CD4-positive, alpha-beta T cell treated with Interleukin-10 for 1 hour (primary cell): Measurements from ENCODE around the gene AP3B1.
A peak's percentile ranks its signal among the peaks of the same experiment; 100 is the strongest.

Source experiments
- DNase-seq: peaks from one replicate; pipeline ENCODE4 v3.0.0-alpha.2; 2020

AP3B1 gene

GRCh38 chr5:78287833-78288232 lies 6.7 kb downstream of the AP3B1 start:
- DNase-seq: no peak

- no peak for DNase-seq
These were observed 7.3 kb downstream of the AP3B1 start for GRCh38 chr5:78287169-78287568.

- DNase-seq: no peak
These were observed 8.2 kb downstream of the AP3B1 start for GRCh38 chr5:78286290-78286689.

- no peak for DNase-seq
These were observed 10.7 kb downstream of the AP3B1 start for GRCh38 chr5:78283802-78284201.

- no peak for DNase-seq
These were observed 11.4 kb downstream of the AP3B1 start for GRCh38 chr5:78283105-78283504.

GRCh38 chr5:78280261-78280660 lies 14.2 kb downstream of the AP3B1 start:
- no peak for DNase-seq

- no peak for DNase-seq
These were observed 15.3 kb downstream of the AP3B1 start for GRCh38 chr5:78279194-78279593.

- DNase-seq: no peak
These were observed 16.8 kb downstream of the AP3B1 start for GRCh38 chr5:78277715-78278114.

GRCh38 chr5:78275998-78276543 lies 18.4 kb downstream of the AP3B1 start:
- DNase-seq: no peak

GRCh38 chr5:78274540-78275197 lies 19.8 kb downstream of the AP3B1 start:
- no peak for DNase-seq

- DNase-seq: no peak
These were observed 21.1 kb downstream of the AP3B1 start for GRCh38 chr5:78273436-78273835.

- DNase-seq: no peak
These were observed 22.7 kb downstream of the AP3B1 start for GRCh38 chr5:78271766-78272165.

- peak; percentile 29 for DNase-seq
These were observed 25.3 kb downstream of the AP3B1 start for GRCh38 chr5:78269088-78269703.

GRCh38 chr5:78268356-78268755 lies 26.1 kb downstream of the AP3B1 start:
- DNase-seq: no peak

GRCh38 chr5:78265163-78265562 lies 29.3 kb downstream of the AP3B1 start:
- DNase-seq: no peak

- DNase-seq: no peak
These were observed 29.9 kb downstream of the AP3B1 start for GRCh38 chr5:78264600-78264999.

- no peak for DNase-seq
These were observed 33.7 kb downstream of the AP3B1 start for GRCh38 chr5:78260771-78261170.

- DNase-seq: no peak
These were observed 41.3 kb downstream of the AP3B1 start for GRCh38 chr5:78253201-78253600.

- DNase-seq: no peak
These were observed 41.8 kb downstream of the AP3B1 start for GRCh38 chr5:78252715-78253114.

- DNase-seq: no peak
These were observed 42.7 kb downstream of the AP3B1 start for GRCh38 chr5:78251663-78252284.

- no peak for DNase-seq
These were observed 49.4 kb downstream of the AP3B1 start for GRCh38 chr5:78245136-78245535.

- DNase-seq: no peak
These were observed 50.9 kb downstream of the AP3B1 start for GRCh38 chr5:78243639-78244038.

- DNase-seq: no peak
These were observed 51.4 kb downstream of the AP3B1 start for GRCh38 chr5:78243091-78243490.

- DNase-seq: no peak
These were observed 52.5 kb downstream of the AP3B1 start for GRCh38 chr5:78242001-78242400.
